ENCODE data around the gene ACTRT2.
A peak's percentile ranks its signal among the peaks of the same experiment; 100 is the strongest.

The ACTRT2 gene

DNA sequence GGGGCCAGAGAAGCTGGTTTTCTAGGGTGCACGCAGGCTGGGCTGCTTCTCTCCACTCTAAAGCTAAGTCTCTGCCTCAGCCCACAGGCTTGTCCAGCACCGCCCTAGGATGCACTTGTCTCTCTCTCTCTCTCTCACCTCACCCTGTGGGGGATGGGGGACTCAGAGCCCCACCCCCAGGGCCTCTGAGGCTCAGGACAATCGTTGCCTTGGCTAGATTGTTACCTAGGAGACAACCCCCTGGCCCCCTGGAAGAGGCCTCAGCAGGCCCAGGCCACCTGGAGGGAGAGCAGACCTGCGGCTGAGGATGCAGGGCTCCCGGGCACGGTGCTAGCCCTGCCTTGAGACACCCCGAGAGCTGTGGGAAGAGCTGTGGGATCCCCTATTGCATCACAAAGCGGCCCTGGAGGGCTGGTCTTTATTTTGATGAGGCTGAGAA, at the start of gene ACTRT2:
TSS of gene ACTRT2 (plus strand) at position 235 of the 439 bp plus-strand sequence. CDS start 220 bp downstream, outside the sequence.
- DNase-seq: no peak

DNA sequence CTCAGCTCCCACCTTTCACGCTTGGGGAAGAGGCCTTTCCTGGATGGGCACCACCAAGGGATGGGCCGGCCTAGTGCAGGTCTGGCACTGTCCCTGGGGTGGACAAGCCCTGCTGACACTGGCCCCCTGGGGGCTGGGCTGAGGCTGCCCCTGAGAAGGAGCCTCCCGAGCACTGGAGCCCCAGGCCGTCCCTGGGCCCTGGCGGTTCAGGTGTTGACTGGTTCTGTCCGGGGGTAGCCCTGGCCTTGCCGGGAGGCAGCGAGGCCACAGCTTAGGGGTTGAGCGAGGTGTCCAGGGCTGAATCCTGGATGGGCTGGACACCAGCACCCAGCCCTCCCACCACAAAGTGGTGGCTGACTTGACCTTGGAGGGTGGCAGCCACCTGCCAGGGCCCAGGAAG, 49.7 kb upstream of the ACTRT2 start:
- no peak for DNase-seq

DNA sequence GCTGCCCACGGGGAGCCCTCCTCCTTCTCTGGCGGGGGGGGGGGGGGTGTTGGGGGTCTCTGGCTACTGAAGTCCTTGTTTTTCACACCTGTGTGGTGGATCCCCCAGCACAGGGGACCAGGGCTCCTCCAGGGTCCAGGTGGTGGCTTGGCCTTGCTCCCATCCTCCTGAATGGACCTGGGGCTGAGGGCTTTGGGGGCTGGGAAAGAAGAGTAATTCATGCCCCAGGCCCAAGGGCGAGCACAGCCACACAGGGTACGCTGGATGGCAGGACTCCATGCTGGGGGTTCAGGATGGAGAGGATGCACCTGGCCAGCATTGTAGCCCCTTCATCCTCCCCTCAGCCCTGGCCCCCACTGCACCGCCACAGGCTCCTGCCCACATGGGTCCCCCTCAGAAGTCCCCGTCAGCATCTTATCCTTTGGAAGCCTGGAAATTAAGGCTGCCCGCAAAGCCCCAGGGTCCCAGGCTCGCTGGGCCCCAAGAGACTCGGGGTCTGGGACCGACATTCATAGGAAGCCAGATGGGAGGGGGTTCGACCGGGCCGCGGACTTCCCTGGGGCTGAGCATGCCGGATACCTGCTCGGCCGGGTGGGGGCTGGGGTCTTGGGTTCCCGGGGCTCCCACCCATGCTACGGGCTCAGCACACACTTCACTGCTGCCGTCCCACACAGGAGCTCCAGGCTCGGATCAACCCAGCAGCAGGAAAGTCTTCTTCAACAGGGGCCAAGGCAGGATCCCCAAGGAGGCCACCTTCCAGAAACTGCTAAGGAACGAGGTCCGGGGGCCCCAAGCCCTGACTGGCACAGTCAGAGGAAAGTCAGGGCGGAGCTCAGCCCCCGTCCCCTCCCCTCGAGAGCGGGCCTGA, 49.0 kb upstream of the ACTRT2 start:
- DNase-seq: peak in 1 of 2 donors; percentile 13

DNA sequence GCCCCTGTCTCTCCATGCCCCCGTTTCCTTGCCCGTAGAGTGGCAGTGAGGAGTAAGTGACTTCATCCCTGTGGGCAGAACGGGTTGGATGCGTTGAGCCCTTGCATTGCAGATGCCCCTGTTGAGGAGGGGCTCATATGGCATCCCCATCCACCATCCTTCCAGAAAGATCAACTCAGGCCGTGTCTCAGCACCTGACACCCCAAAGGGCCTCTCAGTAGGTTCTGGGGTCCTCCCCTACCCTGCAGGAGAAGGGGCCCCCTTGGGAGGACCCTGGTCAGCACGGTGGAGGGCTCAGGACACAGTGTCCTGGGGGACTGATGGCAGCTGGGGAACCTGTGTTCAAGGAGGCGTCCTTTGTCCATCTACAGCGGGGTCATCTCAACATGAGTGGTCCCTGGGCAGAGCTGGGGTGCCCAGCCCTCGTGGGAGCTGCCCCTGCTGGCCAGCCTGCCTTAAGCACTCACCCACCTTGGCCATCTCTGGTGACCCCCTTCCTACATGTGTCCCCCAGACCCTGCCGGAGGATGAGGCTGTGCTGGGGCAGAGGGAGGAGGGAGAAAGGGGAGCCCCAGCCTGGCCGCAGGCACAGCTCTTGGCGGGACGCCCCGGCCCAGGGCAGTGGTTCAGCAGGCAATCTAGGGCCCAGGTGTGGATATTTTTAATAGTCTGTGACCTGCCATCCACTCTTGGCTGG, 48.2 kb upstream of the ACTRT2 start:
- peak in 1 of 2 donors; percentile 9 for DNase-seq

DNA sequence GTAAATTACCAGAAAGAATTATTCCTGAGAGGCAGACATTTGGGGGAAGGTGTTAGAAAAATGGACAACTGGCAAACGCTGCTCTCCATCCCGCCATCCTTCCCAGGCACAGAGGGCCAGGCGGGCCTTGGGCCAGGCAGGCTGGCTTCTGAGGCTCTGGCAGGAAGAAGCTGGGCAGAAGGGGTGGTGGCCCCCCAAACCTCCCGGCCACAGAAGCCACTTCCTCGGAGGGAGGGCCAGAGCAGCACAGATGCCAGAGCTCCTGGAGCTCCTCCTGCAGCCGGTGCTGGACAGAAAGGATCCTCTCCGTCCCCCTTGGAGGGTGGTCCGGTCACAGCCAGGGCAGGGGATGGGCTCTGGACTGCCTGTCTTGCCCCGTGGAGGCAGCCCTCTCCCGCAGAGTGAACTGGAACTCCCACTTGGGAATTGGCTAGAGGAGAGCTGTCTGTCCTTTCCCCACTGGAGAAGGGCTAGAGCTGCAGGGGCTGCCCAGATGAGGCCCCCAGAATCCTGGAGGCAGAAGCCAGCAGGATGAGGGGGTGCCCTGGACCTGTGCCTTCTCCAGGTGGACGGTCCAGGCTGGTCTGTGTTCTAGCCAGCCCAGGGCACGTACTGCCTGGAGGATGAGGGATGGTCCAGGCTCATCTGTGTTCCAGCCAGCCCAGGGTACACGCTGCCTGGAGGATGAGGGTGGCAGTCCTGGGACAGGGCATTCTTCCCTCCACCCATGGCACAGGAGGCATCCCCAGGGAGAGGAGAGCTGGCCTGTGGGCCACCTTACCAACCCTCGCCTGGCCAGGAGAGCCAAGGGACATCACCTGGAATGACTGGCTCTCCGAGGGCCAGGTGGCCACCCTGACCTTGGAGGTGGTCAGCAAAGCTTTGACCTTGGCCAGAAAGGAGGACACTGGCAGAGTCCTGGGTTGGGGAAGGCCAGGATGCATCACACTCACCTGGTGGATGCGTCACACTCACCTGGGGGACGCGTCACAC, 47.4 kb upstream of the ACTRT2 start:
- DNase-seq: peak in 1 of 2 donors; percentile 14

DNA sequence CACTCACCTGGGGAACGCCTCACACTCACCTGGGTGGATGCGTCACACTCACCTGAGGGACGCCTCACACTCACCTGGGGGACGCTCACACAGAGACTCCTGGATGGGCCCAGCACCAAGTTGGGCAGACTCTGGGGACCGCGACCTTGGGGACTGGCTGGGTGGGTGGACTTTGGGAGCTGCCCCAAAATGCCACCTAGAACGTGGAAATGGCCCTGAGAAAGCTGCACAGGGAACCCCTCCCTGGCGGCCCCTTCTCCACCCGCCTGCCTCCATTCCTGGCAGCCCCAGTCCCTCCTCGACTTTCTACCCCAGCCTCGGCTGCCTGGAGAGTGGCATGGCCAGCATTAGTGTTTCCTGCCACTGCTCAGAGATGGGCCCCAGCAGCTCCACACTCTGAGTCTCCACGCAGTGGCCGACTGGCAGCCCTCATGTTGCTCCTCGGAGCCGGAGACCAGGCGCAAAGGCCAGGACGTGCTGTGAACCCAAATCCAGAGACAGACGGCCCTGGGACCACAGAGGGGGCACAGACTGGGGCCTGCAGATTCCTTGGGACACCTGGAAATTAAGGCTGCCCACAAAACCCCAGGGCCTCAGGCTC, 46.5 kb upstream of the ACTRT2 start:
- peak in 1 of 2 donors; percentile 11 for DNase-seq

DNA sequence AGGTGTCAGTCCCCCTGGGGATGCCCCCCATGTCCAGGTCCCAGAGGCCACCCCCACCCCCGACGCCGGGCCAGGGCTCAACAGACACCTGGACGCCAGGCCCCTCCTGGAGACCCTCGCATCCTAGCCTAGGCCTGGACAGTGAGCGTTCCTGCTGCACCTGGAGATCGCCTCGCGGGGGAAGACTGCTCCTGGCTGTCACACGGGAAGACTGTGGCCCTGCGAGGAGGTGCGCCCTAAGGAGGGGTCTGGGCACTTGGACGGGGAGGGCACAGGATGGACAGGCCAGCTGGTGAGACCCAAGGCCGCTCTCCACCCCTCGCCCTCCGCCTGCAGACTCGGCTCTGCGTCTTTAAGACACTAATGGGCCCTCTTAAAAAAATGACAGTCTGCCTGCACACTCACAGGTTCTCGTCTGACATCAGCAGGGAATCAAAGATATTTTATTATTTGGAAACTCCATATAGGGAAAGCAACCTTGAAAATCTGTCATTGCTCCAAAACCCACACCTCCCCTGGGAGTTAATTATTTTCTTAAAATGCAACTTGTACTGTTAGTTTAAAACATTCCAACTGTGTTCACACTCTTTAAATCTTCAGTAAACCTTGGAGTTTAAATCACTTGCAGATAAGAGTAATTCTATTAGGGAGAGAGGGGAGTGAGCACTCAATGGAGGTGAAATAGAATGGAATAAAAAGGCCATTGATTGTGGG, 45.6 kb upstream of the ACTRT2 start:
- DNase-seq: peak in 1 of 2 donors; percentile 9

DNA sequence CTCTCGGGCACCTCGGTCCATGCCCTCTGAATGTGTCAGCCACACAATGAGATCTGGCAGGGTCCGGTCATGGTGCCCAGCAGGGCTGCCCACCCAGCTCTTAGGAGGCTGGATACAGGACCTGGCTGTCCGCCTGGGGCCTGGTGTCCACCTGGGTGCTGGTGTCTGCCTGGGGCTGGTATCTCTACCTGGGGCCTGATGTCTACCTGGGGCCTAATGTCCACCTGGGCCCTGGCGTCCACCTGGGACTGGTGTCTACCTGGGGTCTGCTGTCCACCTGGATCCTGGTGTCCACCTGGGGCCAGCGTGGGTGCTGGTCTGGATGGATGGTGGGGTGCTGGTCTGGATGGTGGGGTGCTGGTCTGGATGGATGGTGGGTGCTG, 45.1 kb upstream of the ACTRT2 start:
- DNase-seq: peak in 1 of 2 donors; percentile 7

DNA sequence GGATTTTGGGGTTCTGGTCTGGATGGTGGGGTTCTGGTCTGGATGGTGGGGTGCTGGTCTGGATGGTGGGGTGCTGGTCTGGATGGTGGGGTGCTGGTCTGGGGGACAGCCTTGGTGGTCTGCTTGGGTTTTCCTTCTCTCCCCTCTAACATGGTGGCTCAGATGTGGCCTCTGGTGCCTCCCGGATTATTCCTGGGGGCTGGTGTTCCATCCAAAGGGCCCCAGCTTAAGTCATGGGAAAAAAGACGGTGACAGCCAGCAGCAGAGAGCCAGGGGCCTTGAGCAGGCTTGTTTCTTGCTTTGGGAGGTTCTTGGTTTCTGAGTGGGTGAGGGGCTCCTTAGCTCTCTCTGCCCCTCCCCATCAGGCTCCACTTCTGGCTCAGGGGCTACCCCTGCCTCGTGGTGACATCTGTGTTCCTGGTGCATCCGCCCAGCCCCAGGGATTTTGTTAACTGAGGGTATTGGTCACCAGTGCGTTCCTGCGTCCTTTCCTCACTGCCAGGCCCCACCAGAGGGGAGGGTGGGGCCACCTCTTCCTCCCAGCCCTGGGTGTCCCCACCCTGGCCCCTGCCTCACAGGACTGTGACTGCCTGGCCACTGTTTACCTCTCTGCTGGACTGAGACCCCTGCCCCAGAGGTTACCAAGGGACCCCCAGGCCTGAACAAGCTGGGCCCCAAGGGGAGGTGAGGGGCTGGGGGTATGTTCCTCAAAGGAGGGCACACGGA, 43.2 kb upstream of the ACTRT2 start:
- no peak for DNase-seq

DNA sequence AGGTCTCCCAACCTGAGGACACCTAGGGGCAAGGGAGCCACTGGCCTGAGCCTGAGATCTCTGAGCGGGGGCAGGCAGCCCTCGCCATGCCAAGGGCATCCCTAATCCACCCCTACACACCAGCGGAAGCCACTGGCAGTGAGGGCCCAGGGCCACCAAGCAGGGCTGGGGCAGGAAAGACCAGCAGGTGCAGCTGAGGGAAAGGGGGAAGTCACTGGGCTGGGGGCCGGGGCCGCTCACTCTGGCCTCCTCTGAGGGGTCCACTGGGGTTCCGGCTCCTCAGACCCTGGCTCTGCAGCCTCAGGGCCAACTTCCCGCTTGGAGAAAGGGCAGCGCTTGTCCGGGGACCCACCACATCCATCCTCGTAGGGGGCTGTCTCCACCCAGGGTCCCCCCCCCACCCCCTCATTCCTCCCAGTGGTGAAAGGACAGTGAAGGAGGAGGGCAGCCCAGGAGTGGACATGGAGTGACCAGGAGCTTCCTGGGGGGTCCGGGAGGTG, 42.5 kb upstream of the ACTRT2 start:
- DNase-seq: no peak

DNA sequence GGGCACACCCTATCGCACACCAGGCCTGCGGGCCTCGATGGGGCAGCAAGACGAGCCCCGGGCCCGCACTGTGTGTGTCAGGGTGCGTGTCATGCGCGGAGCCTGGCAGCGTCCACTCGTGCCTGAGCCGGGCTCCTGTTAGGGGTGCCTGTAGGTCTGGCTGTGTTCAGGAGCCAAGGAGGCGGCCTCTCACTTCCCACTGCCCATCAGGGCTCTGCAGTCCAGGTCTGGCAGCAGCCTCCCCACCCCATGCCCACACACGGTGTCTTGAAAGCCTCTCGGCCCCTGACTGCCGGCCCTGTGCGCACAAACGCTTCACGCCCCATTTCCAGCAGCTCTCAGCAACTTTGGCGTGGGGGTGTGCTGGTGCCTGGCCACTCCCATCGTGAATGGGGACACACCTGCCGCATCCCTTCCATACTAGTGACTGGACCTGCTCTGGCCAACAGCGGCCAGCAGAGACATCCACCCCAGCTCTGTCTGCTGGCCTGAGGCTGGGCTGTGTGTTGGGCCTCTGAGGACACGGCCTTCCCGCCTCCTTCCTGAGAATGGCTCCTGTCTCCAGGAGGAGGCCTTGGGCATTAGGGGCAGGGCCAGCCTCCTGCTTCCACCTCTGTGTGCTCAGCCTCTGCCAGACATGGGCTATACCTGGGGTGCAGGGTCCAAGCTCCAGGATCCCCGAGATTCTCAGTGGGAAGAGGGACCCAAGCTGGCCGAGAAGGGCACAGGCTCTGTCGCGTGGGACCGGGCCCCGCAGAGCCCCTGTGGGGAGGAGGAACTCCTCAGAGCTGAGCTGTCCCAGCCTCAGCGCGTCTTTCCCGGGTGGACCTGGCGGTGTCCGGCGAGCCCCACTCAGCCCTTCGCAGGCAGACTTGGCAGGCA, 41.8 kb upstream of the ACTRT2 start:
- peak in 1 of 2 donors; percentile 11 for DNase-seq

DNA sequence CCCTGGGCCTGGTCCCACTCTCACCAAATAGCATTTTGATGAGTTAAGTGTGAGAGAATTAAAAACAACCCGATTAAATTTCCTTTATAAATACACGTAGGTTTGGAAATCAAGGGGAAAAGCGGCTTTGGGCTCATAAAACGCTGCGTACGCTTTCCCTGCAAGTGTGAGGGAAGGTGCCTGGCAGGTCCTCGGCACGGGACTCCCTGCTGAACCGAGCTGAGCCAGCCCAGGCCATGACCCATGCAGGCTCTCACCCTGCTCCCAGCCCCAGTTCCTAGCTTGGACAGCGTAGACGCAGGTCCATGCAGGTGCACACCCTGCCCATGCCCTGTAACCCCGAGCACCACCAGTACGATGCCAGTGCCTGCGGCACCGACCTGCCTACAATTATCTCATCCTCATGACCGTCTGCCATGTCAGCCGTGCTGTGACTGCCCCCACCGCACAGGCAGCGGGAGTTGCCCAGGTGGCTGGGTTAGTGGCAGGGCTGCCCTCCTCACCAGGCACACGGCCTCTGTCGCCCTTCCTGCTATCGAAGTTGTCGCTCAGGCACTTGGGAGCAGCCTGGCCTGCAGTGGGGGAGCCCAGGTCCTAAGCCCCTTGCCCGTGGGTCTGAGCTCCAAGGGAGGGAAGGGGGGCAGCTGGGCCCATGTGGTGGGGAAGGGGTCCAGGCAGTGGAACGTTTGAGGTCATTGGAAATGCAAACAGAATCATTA, 41.0 kb upstream of the ACTRT2 start:
- DNase-seq: peak in 1 of 2 donors; percentile 13

DNA sequence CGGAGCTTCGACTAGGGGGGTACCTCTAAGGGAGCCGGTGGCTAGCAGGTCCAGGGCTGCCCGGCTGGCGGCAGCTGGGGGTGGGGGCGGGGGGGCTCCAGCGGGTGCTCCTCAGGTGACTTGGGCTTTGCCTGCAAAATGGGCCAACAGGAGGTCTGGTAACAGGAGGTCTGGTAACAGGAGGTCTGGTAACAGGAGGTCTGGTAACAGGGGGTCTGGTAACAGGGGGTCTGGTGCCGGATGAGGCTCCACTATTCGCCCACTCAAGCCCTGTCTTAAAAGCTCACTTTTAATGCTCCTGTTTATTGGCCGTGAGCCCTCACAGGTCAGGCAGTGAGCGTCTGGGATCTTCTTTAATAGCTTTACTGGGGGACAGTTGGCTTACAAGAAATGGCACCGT, 40.4 kb upstream of the ACTRT2 start:
- peak in 1 of 2 donors; percentile 8 for DNase-seq

DNA sequence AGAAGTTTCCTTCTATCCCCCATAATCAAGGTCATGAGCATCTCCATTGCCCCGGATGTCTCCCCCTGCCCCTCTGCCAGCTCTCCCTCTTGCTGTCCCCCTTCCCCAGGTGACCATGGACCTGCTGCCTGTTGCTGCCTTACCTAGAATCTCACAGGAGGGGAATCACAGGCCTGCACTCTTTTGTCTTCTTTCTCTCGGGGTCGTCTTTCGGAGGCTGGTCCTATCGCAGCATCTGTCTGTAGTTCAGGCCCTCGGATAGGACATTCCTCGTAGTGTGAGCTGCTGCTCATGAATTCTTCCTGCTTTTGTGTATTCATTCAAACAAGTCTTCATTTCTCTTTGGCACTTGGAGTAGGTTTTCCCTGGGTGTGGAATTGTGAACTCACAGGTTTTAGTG, 39.9 kb upstream of the ACTRT2 start:
- no peak for DNase-seq

DNA sequence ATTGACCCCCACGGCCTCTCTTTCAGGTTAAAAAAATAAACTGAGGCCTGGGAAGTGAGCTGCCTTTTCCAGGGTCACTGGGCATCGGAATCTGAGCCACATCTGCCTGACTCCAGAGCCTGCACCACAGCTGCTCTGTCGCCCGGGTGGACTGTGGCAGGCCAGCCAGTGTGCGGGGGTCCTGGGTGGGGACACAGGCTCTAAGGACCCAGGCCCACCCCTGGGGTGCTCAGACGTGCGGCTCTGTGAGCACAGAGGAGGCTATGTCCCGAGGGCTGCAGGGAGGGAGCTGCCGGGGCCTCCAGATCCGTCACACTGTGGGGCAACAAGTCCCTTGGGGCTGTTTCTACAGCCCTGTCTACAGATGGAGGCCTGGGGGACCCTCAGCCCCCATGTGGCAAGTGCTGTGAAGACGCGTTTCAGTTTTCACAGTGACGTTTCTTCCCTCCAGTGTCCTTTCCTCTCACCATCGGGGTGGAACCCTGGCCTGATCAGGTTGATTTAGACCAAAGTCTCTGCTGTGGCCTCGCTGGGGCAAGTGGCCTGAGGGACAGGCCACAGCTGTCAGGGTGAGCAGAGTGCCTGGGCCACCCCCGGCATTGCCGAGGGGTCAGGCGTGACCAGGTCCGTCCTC, 39.2 kb upstream of the ACTRT2 start:
- no peak for DNase-seq

DNA sequence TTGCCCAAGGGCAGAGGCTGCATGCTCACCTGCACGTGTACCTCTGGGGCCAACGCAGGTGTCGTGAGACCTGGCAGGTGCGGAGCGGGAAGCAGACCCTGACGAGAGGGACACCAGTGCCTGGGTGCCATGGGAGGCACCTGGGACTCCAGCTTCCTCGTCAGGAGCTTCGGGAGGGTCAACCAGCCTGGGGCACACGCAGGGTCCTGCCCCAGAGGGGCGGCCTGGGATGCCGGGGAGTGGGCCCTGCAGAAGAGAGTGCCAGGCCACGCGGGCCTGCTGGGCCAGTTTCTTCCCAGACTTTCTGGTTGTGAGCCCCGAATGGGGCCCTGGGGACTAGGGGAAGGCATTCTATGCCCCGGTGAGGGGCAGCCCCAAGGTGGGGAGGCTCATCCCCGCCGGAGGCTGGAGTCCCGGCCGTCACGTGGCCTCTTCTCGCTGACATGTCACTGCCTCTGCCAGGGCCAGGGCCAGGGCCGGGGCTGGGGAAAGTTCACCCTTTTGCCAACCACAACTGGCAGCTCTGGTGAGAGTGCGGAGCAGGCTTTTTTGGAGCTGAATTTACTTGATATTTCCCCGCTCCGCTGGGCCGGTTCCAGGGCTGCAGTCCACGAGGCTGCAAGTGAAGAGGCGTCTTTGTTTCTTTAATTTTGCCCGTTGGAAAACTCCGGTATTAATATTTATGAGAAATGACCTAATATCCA, 38.5 kb upstream of the ACTRT2 start:
- DNase-seq: no peak

DNA sequence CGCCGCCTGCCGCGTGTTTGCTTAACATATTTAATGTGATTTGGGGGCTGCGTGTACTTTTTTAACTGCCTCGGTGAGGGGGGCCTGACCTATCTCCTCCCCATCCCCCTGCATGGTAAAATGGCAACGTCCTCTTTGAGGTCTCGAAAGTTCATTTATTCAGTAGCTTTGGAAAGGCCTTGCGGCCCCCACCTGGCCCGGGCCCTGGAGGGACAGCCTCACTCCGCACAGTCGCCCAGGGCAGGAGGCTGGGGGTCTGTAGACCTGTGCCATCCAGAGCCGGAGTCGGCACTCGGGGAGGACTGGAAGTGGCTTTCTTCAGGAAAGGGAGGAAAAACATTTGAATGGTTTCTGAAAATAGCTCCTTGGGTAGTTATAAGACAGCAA, 38.0 kb upstream of the ACTRT2 start:
- no peak for DNase-seq

Data from stimulated activated CD4-positive, alpha-beta T cell treated with anti-CD3 and anti-CD28 coated beads, Interleukin-2, amount 100 ng/mL, for 24 hours (primary cell).